H1 (cell line): Measurements from ENCODE around the gene PHC2. TPM values are rescaled to one million over a fixed set of nuclear protein-coding genes. Genes with fewer than 3 reads are reported as not detected.

ENCODE experiments used
- CTCF ChIA-PET: fragments of 300-600 bp; sonication (Branson Sonifier 250); formaldehyde crosslinking; loops from one replicate; lab custom pipeline; 2021; ENCODE audit not compliant: partially characterized antibody; lab: Charles Lee
- POLR2A ChIA-PET: fragments of 300-600 bp; sonication (Branson Sonifier 250); formaldehyde crosslinking; loops from one replicate; lab custom pipeline; 2021; ENCODE audit warnings: inconsistent platforms; ENCODE audit not compliant: partially characterized antibody; lab: Charles Lee
- DNase-seq, 2 experiments: peaks; one replicate each; pipeline versions ENCODE4 v3.0.0 to v3.0.0-alpha.2; 2010 to 2022; ENCODE audit warnings: low spot score in 2 of 2, low read depth in 1 of 2, mixed read lengths in 1 of 2
- FAIRE-seq: peaks from 2 replicates; lab custom pipeline; 2011; peaks lifted over from hg19 to GRCh38; lab: Jason Lieb, UNC
- H2AFZ ChIP-seq: 2 replicates; pipeline ENCODE4 v1.8.1; 2012; ENCODE audit warnings: low read length, inconsistent platforms
- H2AK5ac ChIP-seq: 2 replicates; pipeline ENCODE4 v1.6.1; 2013; ENCODE audit warnings: low read depth, low read length
- H2BK120ac ChIP-seq: replicated peaks from 2 replicates; pipeline ENCODE3; 2013; ENCODE audit warnings: low read depth, low read length, inconsistent platforms
- H2BK12ac ChIP-seq: 2 replicates; pipeline ENCODE4 v1.6.1; 2013; ENCODE audit warnings: low read depth, low read length
- H2BK15ac ChIP-seq: 2 replicates; pipeline ENCODE4 v1.6.1; 2013; ENCODE audit warnings: low read length
- H2BK20ac ChIP-seq: 2 replicates; pipeline ENCODE4 v1.6.1; 2013; ENCODE audit warnings: low read length
- H2BK5ac ChIP-seq: 2 replicates; pipeline ENCODE4 v1.6.1; 2013; ENCODE audit warnings: low read depth, low read length
- H3K14ac ChIP-seq: 2 replicates; pipeline ENCODE4 v1.6.1; 2013; ENCODE audit warnings: inconsistent platforms; ENCODE audit not compliant: insufficient read length
- H3K18ac ChIP-seq: 2 replicates; pipeline ENCODE4 v1.6.1; 2013; ENCODE audit warnings: low read length; ENCODE audit errors: extremely low read depth
- H3K23ac ChIP-seq: 2 replicates; pipeline ENCODE4 v1.6.1; 2013; ENCODE audit warnings: inconsistent platforms; ENCODE audit not compliant: insufficient read length
- H3K23me2 ChIP-seq: 2 replicates; pipeline ENCODE4 v1.6.1; 2013; ENCODE audit warnings: low read depth, low read length
- H3K27ac ChIP-seq: 2 replicates; pipeline ENCODE4 v1.6.1; 2011; ENCODE audit warnings: low read depth, low read length, inconsistent platforms
- H3K27me3 ChIP-seq, 4 experiments: replicated peaks in 1 of 4; 1 replicate in 1 of 4; 2 replicates in 3 of 4; pipeline versions ENCODE4 v1.6.1 to v1.8.1; 2011 to 2013; ENCODE audit warnings: low read length in 3 of 4, mild to moderate bottlenecking in 3 of 4, inconsistent platforms in 2 of 4, mixed read lengths in 2 of 4, moderate library complexity in 1 of 4; ENCODE audit not compliant: control insufficient read depth in 3 of 4, insufficient read depth in 3 of 4; ENCODE audit errors: extremely low read depth in 1 of 4
- H3K36me3 ChIP-seq, 4 experiments: 2 replicates each; pipeline versions ENCODE4 v1.6.1 to v1.8.1; 2011 to 2013; ENCODE audit warnings: mild to moderate bottlenecking in 4 of 4, low read length in 3 of 4, moderate library complexity in 2 of 4, control low read depth in 1 of 4, inconsistent platforms in 1 of 4; ENCODE audit not compliant: insufficient read depth in 4 of 4, control insufficient read depth in 2 of 4
- H3K4ac ChIP-seq: replicated peaks from 2 replicates; pipeline ENCODE3; 2013; ENCODE audit warnings: low read length, low read depth, mixed read lengths, inconsistent platforms; ENCODE audit not compliant: insufficient read length
- H3K4me1 ChIP-seq, 4 experiments: replicated peaks in 1 of 4; 1 replicate in 1 of 4; 2 replicates in 3 of 4; pipeline versions ENCODE4 v1.6.1 to v1.8.1; 2011 to 2013; ENCODE audit warnings: low read length in 3 of 4, inconsistent platforms in 2 of 4, mixed read lengths in 1 of 4; ENCODE audit not compliant: insufficient read depth in 4 of 4, control insufficient read depth in 3 of 4
- H3K4me2 ChIP-seq, 2 experiments: 2 replicates each; pipeline versions ENCODE4 v1.6.1 to v1.8.1; 2011 to 2013; ENCODE audit warnings: low read depth in 2 of 2, low read length in 2 of 2, control low read depth in 1 of 2, inconsistent platforms in 1 of 2, mild to moderate bottlenecking in 1 of 2; ENCODE audit not compliant: insufficient read depth in 1 of 2
- H3K4me3 ChIP-seq, 4 experiments: fragments of 200-600, 300-600 bp in 1 of 4; sonication (generic), shearing (Covaris generic), sonication (Bioruptor Twin) in 1 of 4; 2 replicates each; pipeline versions ENCODE4 v1.5.1 to v1.8.1; 2011 to 2016; ENCODE audit warnings: low read length in 4 of 4, low read depth in 3 of 4, control low read depth in 2 of 4, inconsistent platforms in 2 of 4, mild to moderate bottlenecking in 2 of 4, mixed read lengths in 1 of 4, moderate library complexity in 1 of 4; ENCODE audit not compliant: insufficient read depth in 2 of 4; ENCODE audit errors: extremely low read depth in 1 of 4
- H3K56ac ChIP-seq: replicated peaks from 2 replicates; pipeline ENCODE3; 2013; ENCODE audit warnings: low read depth, mild to moderate bottlenecking, mixed read lengths, low read length, inconsistent platforms; ENCODE audit not compliant: insufficient read length
- H3K79me1 ChIP-seq: 2 replicates; pipeline ENCODE4 v1.6.1; 2013; ENCODE audit warnings: low read depth, low read length, control low read depth
- H3K79me2 ChIP-seq, 2 experiments: 2 replicates each; pipeline versions ENCODE4 v1.6.1 to v1.8.1; 2012 to 2013; ENCODE audit warnings: low read length in 2 of 2, mild to moderate bottlenecking in 2 of 2, inconsistent platforms in 1 of 2; ENCODE audit not compliant: insufficient read depth in 2 of 2, control insufficient read depth in 1 of 2
- H3K9ac ChIP-seq, 4 experiments: replicated peaks in 1 of 4; 1 replicate in 1 of 4; 2 replicates in 3 of 4; pipeline versions ENCODE4 v1.6.1 to v1.8.1; 2011 to 2013; ENCODE audit warnings: low read depth in 3 of 4, low read length in 3 of 4, control low read depth in 2 of 4, mild to moderate bottlenecking in 2 of 4, moderate library complexity in 2 of 4, inconsistent platforms in 1 of 4; ENCODE audit errors: extremely low read depth in 1 of 4
- H3K9me3 ChIP-seq, 2 experiments: 2 replicates each; pipeline versions ENCODE4 v1.6.1 to v1.8.1; 2012 to 2013; ENCODE audit warnings: mild to moderate bottlenecking in 2 of 2, moderate library complexity in 2 of 2, control low read depth in 1 of 2, inconsistent platforms in 1 of 2, low read depth in 1 of 2, low read length in 1 of 2, mixed read lengths in 1 of 2; ENCODE audit not compliant: insufficient read depth in 2 of 2
- H4K20me1 ChIP-seq, 2 experiments: replicated peaks in 1 of 2; 2 replicates each; pipeline versions ENCODE3 to v1.8.1; 2011 to 2013; ENCODE audit warnings: inconsistent platforms in 2 of 2, low read length in 2 of 2, mild to moderate bottlenecking in 1 of 2; ENCODE audit not compliant: insufficient read depth in 2 of 2, control insufficient read depth in 1 of 2
- H4K5ac ChIP-seq: 2 replicates; pipeline ENCODE4 v1.6.1; 2013; ENCODE audit warnings: low read length, low read depth, mixed read lengths, inconsistent platforms; ENCODE audit not compliant: insufficient read length
- H4K8ac ChIP-seq: 2 replicates; pipeline ENCODE4 v1.8.0; 2013; ENCODE audit warnings: mild to moderate bottlenecking, moderate library complexity, low read length, inconsistent platforms; ENCODE audit not compliant: insufficient read depth; ENCODE audit errors: extremely low read depth
- H4K91ac ChIP-seq: replicated peaks from 2 replicates; pipeline ENCODE3; 2013; ENCODE audit warnings: low read length, mixed read lengths, inconsistent platforms; ENCODE audit not compliant: insufficient read length
- JUND ChIP-seq: IDR thresholded peaks from 2 replicates; pipeline ENCODE4 v1.6.1; 2011; ENCODE audit warnings: mild to moderate bottlenecking, improper control_type of control experiment, low read length
- PHF8 ChIP-seq: fragments of 200-600 bp; sonication (generic); conservative IDR thresholded peaks from 2 replicates; pipeline ENCODE4 v1.7.1; 2012; ENCODE audit warnings: low read depth, mild to moderate bottlenecking, inconsistent platforms, low read length, moderate library complexity
- RXRA ChIP-seq: IDR thresholded peaks from 2 replicates; pipeline ENCODE4 v1.6.1; 2011; ENCODE audit warnings: low read depth, mild to moderate bottlenecking, low read length, moderate library complexity; ENCODE audit not compliant: insufficient read depth
- SIN3A ChIP-seq, 2 experiments: IDR thresholded peaks in 1 of 2; conservative IDR thresholded peaks in 1 of 2; 2 replicates each; pipeline ENCODE4 v1.6.1; 2011 to 2012; ENCODE audit warnings: low read length in 2 of 2, improper control_type of control experiment in 1 of 2, low read depth in 1 of 2, mild to moderate bottlenecking in 1 of 2
- TAF7 ChIP-seq: optimal IDR thresholded peaks from 2 replicates; pipeline ENCODE3; 2011; ENCODE audit warnings: low read depth, mild to moderate bottlenecking, inconsistent platforms, low read length, moderate library complexity, borderline replicate concordance
- WGBS, 2 experiments: shearing (Covaris generic) in 1 of 2; methylation state at CpG; one replicate each; pipeline versions ENCODE4 v1.1.6 to v1.1.7; 2013 to 2015; ENCODE audit warnings: low lambda C conversion rate in 2 of 2, mixed read lengths in 2 of 2, inconsistent platforms in 1 of 2, low coverage in 1 of 2, missing lambda C conversion rate in 1 of 2; ENCODE audit not compliant: insufficient replicate concordance in 2 of 2, insufficient coverage in 1 of 2, insufficient read length in 1 of 2; ENCODE audit errors: extremely low coverage in 1 of 2, missing lambda C conversion rate in 1 of 2; 5-methylcytosine and 5-hydroxymethylcytosine counted together
- polyA plus RNA-seq, 7 experiments: library from polyadenylated mRNA; depleted of rRNA in 3 of 7; stranded (reverse) in 5 of 7; unstranded in 2 of 7; fragments of >200 nt in 5 of 7; fragments of 200-250 nt in 2 of 7; gene quantifications; 1 replicate in 5 of 7; 2 replicates in 1 of 7; 4 replicates in 1 of 7; pipeline versions ENCODE4 v1.2.1 to v1.2.3, GENCODE V29; 2011 to 2013; ENCODE audit warnings: missing spikeins in 2 of 7, mixed read lengths in 2 of 7
- total RNA-seq: library from RNA; stranded (reverse); fragmentation: NEBNext Ultra II Directional; extraction: Animal tissue kit (Norgen Biotek cat#: 25700); gene quantifications from 2 replicates; pipeline ENCODE4 v1.2.1, GENCODE V29; 2021
- TF ChIP-seq, protein P1 (sequence below), 3 experiments: IDR thresholded peaks; 1 replicate in 2 of 3; 2 replicates in 1 of 3; pipeline versions ENCODE4 v1.5.1 to v1.6.1; 2011; ENCODE audit warnings: low read length in 3 of 3, mild to moderate bottlenecking in 3 of 3, inconsistent platforms in 2 of 3, low read depth in 1 of 3, moderate library complexity in 1 of 3; ENCODE audit not compliant: insufficient read depth in 1 of 3; ENCODE audit errors: control extremely low read depth in 1 of 3

Gene PHC2
- total and polyA plus RNA-seq, 2 of the 8 experiments (the other 6 are each of a cell fraction or from before 2014, with no cell fraction given), result 5.6 to 14.2 TPM

- H3K27ac ChIP-seq, result no peak overlapping the region
- H3K4me2 ChIP-seq, result no peak overlapping the region
- H4K20me1 ChIP-seq, result no peaks in the 10 kb centered on the region
- no peaks in the 10 kb centered on the region for H3K79me1 ChIP-seq
- no peak overlapping the region for H2BK120ac ChIP-seq
- CTCF ChIA-PET, result interaction anchor here (7.6 kb wide), 1 partner anchor 7 kb away, joined by 75 read pairs; no protein-coding TSS in a partner anchor
- no peaks in the 10 kb centered on the region for H3K79me2 ChIP-seq
- no peak overlapping the region for H3K18ac ChIP-seq
- H3K4me3 ChIP-seq, result no peak overlapping the region
- no peak overlapping the region for H2BK20ac ChIP-seq
- FAIRE-seq (no peak), DNase-seq (no peak)
- H2BK15ac ChIP-seq, result no peak overlapping the region
- H4K8ac ChIP-seq, result no peak overlapping the region
- no peak overlapping the region for H3K56ac ChIP-seq
- no peak overlapping the region for H2AFZ ChIP-seq
- H2BK12ac ChIP-seq, result no peak overlapping the region
- no peak overlapping the region for H3K4ac ChIP-seq
- POLR2A ChIA-PET, result no interaction called here
- H2AK5ac ChIP-seq, result no peak overlapping the region
- H3K9me3 ChIP-seq, result no peaks in the 10 kb centered on the region
- H3K4me1 ChIP-seq, result peaks cover 0 to 4% (median 0%) of the 10 kb centered on the region in 4 experiments; a peak in 1 of 7 replicates
- H3K23ac ChIP-seq, result no peak overlapping the region
- H2BK5ac ChIP-seq, result no peak overlapping the region
- no peaks in the 10 kb centered on the region; a peak in 1 of 7 replicates for H3K27me3 ChIP-seq
- WGBS, 2 experiments, result 77% methylated on average over 3 of the region's 3 CpGs; no CpG with 5 or more reads in 1 of the 2 experiments
- H4K5ac ChIP-seq, result no peak overlapping the region
- H3K23me2 ChIP-seq, result no peaks in the 10 kb centered on the region
- H3K14ac ChIP-seq, result no peak overlapping the region
- no peaks in the 10 kb centered on the region for H3K36me3 ChIP-seq
- no peak overlapping the region for H4K91ac ChIP-seq
- no peak overlapping the region for H3K9ac ChIP-seq
- TF ChIP-seq JUND, result no peak
- TF ChIP-seq TAF7, result no peak
- TF ChIP-seq RXRA, result no peak
- TF ChIP-seq, protein P1, sequence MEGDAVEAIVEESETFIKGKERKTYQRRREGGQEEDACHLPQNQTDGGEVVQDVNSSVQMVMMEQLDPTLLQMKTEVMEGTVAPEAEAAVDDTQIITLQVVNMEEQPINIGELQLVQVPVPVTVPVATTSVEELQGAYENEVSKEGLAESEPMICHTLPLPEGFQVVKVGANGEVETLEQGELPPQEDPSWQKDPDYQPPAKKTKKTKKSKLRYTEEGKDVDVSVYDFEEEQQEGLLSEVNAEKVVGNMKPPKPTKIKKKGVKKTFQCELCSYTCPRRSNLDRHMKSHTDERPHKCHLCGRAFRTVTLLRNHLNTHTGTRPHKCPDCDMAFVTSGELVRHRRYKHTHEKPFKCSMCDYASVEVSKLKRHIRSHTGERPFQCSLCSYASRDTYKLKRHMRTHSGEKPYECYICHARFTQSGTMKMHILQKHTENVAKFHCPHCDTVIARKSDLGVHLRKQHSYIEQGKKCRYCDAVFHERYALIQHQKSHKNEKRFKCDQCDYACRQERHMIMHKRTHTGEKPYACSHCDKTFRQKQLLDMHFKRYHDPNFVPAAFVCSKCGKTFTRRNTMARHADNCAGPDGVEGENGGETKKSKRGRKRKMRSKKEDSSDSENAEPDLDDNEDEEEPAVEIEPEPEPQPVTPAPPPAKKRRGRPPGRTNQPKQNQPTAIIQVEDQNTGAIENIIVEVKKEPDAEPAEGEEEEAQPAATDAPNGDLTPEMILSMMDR (IDR thresholded peaks at IDR 0.05; ENCODE audit: control extremely low read depth in 1 of 3, insufficient read depth in 1 of 3, low read depth in 1 of 3, low read length in 3 of 3), result no peak
- no peak for TF ChIP-seq PHF8
- TF ChIP-seq SIN3A (conservative IDR thresholded peaks at IDR 0.05 in 1 of 2, IDR thresholded peaks at IDR 0.05 in 1 of 2; ENCODE audit: low read depth in 1 of 2, low read length in 2 of 2), result no peak
- TF ChIP-seq, all 59 proteins: peak for 0
Observed at GRCh38 chr1:33464552-33464951, 33.7 kb upstream of the PHC2 start.
